ENCODE results near the gene INPP5D. TPM values are rescaled to one million over a fixed set of nuclear protein-coding genes. Genes with fewer than 3 reads are reported as not detected.
"Not testable (repeated sequence)": the region's sequence is repeated elsewhere in the genome, so short reads cannot be mapped to it uniquely, and the experiment has no call there.

The INPP5D gene
- total RNA-seq, 4 donors from 2014 or later = 6.5 to 18.7 (median 11.5) TPM

DNA sequence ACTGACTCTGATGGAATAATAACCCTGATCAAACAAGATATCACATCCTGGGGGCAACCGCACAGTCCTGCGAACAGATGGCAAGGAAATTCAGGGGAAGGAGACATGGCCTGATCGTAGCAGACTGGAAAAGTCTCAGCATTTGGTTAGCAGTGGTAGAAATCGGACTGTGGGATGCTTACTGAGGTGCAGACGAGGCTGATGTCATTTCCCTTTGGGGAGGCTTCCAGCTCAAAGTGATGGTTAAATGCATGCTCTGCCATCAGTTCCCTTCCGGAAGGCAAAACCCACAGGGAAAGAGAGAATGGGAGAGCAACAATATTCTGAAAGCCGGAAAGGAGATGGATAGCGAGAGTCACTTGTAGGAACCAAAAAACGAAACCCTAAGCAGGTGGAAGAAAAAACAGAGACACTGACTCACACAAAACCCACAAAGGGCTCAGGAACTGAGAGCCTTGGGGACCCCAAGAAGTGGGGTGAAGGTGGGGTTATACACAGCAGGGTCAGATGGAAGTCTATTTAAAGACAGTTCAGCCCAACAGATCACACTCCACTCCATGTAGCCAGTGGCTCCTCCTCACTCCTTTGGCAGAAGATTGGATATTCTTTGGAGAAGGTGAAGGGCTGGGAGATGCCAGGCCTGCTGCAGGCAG lies 93.1 kb downstream of the INPP5D start:
- Histone ChIP-seq H3K9me3 (no peaks in the 10 kb centered on the region), H3K4me1 (no peaks in the 10 kb centered on the region), H3K27ac (no peak overlapping the region), H3K36me3 (peaks cover 11% of the 10 kb centered on the region), H3K27me3 (no peaks in the 10 kb centered on the region), H3K4me3 (no peak overlapping the region)
- TF ChIP-seq CTCF (IDR thresholded peaks at IDR 0.05) (no peak), POLR2AphosphoS5 (IDR thresholded peaks at IDR 0.05) (no peak), EP300 (IDR thresholded peaks at IDR 0.05) (no peak), POLR2A (IDR thresholded peaks at IDR 0.05) (no peak)
- no peak for DNase-seq (ENCODE audit: low spot score in 2 of 2)
- WGBS = 62% methylated on average over 9 of the region's 9 CpGs

- Histone ChIP-seq H3K4me1 (no peaks in the 10 kb centered on the region), H3K4me3 (no peak overlapping the region), H3K36me3 (peaks cover 12% of the 10 kb centered on the region), H3K27me3 (no peaks in the 10 kb centered on the region), H3K27ac (no peak overlapping the region), H3K9me3 (no peaks in the 10 kb centered on the region)
- TF ChIP-seq POLR2AphosphoS5 (IDR thresholded peaks at IDR 0.05) (no peak), POLR2A (IDR thresholded peaks at IDR 0.05) (no peak), CTCF (IDR thresholded peaks at IDR 0.05) (no peak), EP300 (IDR thresholded peaks at IDR 0.05) (no peak)
- WGBS = 92% methylated on average over 4 of the region's 4 CpGs
- no peak for DNase-seq (ENCODE audit: low spot score in 2 of 2)
Observed at GRCh38 chr2:233156001-233156400, 95.9 kb downstream of the INPP5D start.

GRCh38 chr2:233156461-233156860 lies 96.3 kb downstream of the INPP5D start:
- H3K9me3 ChIP-seq; H3K4me1 ChIP-seq; DNase-seq (ENCODE audit: low spot score in 2 of 2); H3K27me3 ChIP-seq; H3K4me3 ChIP-seq; H3K27ac ChIP-seq: not testable (repeated sequence)
- 87% methylated on average over 5 of the region's 5 CpGs for WGBS
- H3K36me3 ChIP-seq = peaks cover 12% of the 10 kb centered on the region

DNA sequence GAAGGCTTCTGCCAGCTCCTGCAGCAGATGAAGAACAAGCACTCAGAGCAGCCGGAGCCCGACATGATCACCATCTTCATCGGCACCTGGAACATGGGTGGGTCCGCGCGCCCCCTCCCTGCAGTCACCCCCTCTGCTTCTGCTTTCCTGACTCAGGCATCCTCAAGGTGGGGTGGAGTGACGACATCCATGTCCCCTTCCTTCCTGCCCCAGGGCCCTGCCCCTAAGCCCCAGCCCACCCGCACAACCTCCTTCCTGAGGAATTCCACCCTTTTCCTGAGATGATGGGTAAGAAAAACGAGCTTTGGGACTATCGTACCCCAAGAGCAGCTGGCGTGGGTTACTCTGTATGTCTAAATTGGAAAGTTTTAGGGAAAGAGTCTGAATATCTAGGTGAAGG lies 101.6 kb downstream of the INPP5D start:
- H3K36me3 ChIP-seq = peaks cover 11% of the 10 kb centered on the region
- WGBS = 81% methylated on average over 11 of the region's 11 CpGs
- H3K9me3 ChIP-seq = no peaks in the 10 kb centered on the region
- H3K4me1 ChIP-seq = no peaks in the 10 kb centered on the region
- DNase-seq (ENCODE audit: low spot score in 2 of 2) = no peak
- no peak overlapping the region for H3K4me3 ChIP-seq
- no peaks in the 10 kb centered on the region for H3K27me3 ChIP-seq
- TF ChIP-seq EP300 (IDR thresholded peaks at IDR 0.05) (no peak), POLR2AphosphoS5 (IDR thresholded peaks at IDR 0.05) (no peak), POLR2A (IDR thresholded peaks at IDR 0.05) (no peak), CTCF (IDR thresholded peaks at IDR 0.05) (no peak)
- no peak overlapping the region for H3K27ac ChIP-seq

DNA sequence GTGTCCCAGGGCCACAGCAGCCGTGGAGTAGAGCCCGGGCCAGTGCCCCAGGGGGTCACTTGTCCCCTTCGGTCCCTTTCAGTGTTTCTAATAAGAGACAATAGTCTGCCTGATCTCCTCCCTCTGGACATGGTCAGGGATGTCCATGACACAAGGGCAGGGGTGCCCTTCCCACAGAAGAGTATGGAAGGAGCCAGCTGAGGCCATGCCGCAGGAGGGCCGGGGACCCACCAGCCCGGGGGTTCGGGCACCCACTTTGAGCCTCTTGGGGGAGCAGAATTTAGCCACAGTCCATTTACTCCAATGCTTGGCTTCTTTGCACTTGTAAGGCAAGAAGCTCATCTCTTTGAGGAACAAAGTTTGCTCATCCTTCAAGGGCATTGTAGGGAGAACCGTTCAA lies 102.6 kb downstream of the INPP5D start:
- Histone ChIP-seq H3K9me3 (no peaks in the 10 kb centered on the region), H3K4me3 (no peak overlapping the region), H3K4me1 (no peaks in the 10 kb centered on the region), H3K36me3 (peaks cover 11% of the 10 kb centered on the region), H3K27me3 (no peaks in the 10 kb centered on the region), H3K27ac (no peak overlapping the region)
- no peak for TF ChIP-seq EP300 (IDR thresholded peaks at IDR 0.05)
- no peak for TF ChIP-seq CTCF (IDR thresholded peaks at IDR 0.05)
- no peak for TF ChIP-seq POLR2AphosphoS5 (IDR thresholded peaks at IDR 0.05)
- TF ChIP-seq POLR2A (IDR thresholded peaks at IDR 0.05) = no peak
- 83% methylated on average over 8 of the region's 8 CpGs for WGBS
- DNase-seq (ENCODE audit: low spot score in 2 of 2) = no peak

All from suprapubic skin (tissue), 4 donors.